ENCODE results near the gene AGPS.

AGPS gene

DNA sequence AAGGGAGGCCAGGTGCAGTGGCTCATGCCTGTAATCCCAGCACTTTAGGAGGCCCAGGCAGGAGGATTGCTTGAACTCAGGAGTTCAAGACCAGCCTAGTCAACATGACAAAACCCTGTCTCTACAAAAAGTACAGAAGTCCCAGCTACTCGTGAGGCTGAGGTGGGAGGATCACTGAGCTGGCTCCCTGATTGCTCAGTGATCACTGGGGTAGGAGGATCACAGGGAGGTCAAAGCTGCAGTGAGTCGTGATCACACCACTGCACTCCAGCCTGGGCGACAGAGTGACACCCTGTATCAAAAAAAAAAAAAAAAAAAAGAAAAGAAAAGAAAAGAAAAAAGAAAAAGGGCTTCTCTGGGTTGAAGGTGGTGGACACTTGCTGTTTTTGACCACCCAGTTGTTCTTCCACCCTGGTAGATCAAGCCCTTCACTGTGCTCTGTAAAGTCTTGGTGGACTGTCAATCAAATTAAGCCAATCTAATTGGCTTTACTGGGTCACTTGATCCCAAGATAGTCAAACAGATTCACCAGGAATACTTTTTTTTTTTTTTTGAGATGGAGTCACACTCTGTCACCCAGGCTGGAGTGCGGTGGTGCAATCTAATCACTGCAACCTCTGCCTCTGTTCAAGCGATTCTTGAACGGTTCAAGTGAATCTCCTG, 191.6 kb downstream of the AGPS start:
- Histone ChIP-seq H3K27ac (no peak overlapping the region), H3K9me3 (no peaks in the 10 kb centered on the region), H3K27me3 (no peaks in the 10 kb centered on the region), H3K4me1 (no peaks in the 10 kb centered on the region), H3K4me3 (no peak overlapping the region), H3K9ac (no peak overlapping the region), H3K4me2 (no peak overlapping the region), H3K36me3 (no peaks in the 10 kb centered on the region), H4K20me1 (no peaks in the 10 kb centered on the region)
- no peak for TF ChIP-seq Cebpa-rat (IDR thresholded peaks at IDR 0.05)

GRCh38 chr2:177585234-177585863, 192.8 kb downstream of the AGPS start:
- no peak for TF ChIP-seq Cebpa-rat (IDR thresholded peaks at IDR 0.05)
- H3K9me3 ChIP-seq: no peaks in the 10 kb centered on the region
- H3K4me1 ChIP-seq: no peaks in the 10 kb centered on the region
- no peak overlapping the region for H3K9ac ChIP-seq
- no peaks in the 10 kb centered on the region for H3K36me3 ChIP-seq
- H4K20me1 ChIP-seq: no peaks in the 10 kb centered on the region
- H3K27me3 ChIP-seq: no peaks in the 10 kb centered on the region
- no peak overlapping the region for H3K27ac ChIP-seq
- H3K4me3 ChIP-seq: no peak overlapping the region
- H3K4me2 ChIP-seq: no peak overlapping the region

DNA sequence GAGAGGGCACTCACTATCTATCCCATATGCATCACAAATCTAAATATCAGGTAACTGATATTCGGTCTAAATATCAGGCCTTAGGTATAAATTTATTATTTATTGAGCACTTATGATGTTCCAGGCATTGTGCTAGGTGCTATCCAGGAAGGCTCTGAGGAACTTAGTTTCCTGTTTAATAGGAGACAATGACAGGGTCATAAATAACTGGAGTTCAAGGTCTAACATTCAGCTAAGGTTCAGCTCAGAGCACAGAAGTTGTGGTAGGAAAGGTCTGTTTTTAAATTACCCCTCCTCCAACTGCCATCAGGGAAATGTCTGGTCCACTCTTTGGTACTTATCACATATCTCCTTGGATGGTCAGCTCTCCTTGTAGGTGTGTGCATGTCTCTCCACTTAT, 193.6 kb downstream of the AGPS start:
- Histone ChIP-seq H3K9ac (no peak overlapping the region), H3K4me2 (no peak overlapping the region), H3K9me3 (no peaks in the 10 kb centered on the region), H4K20me1 (no peaks in the 10 kb centered on the region), H3K27me3 (no peaks in the 10 kb centered on the region), H3K27ac (no peak overlapping the region), H3K4me3 (no peak overlapping the region), H3K36me3 (no peaks in the 10 kb centered on the region), H3K4me1 (no peaks in the 10 kb centered on the region)
- no peak for TF ChIP-seq Cebpa-rat (IDR thresholded peaks at IDR 0.05)

DNA sequence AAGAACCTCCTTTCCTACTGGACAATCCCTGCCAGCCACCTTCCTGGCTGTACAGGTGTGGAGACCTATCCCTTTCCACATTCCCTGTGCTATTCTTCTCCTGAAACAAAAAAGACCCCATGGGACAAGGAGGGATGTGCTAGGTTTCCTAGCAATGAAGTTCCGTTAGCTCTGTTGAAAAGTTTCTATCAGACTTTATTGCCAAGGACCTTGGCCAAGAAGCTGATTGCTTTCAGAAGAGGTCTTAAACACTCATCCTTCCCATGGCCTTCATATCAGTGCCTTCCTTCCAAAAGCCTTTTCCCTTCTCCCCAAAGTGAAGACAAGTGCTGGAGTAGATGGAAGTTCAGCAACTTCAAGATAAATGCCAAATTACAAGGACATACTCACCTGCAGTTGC, 194.8 kb downstream of the AGPS start:
- H3K9ac ChIP-seq: no peak overlapping the region

DNA sequence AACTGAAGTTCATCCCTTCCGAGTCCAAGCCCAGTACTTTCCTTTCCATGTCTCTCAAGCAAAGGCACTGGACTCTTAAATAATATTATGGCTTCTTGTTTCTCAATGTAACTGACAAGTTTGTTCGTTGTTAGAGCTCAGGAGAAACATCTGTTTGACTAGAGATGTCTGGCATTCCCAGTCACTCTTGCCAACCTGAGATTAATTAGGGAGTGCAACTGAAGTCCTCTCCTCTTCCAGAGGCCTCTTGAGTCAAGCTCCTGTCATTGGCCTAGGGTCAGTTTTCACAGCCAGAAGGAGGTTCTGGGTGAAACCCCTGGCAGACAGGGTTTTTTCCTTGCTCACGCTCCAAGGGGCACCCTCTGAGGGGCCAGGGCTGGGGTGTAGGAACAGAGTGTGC, 196.1 kb downstream of the AGPS start:
- no peaks in the 10 kb centered on the region for H4K20me1 ChIP-seq
- no peaks in the 10 kb centered on the region for H3K9me3 ChIP-seq
- no peak overlapping the region for H3K4me2 ChIP-seq
- H3K27me3 ChIP-seq: no peaks in the 10 kb centered on the region
- no peak overlapping the region for H3K4me3 ChIP-seq
- H3K9ac ChIP-seq: no peak overlapping the region
- H3K27ac ChIP-seq: no peak overlapping the region
- TF ChIP-seq Cebpa-rat (IDR thresholded peaks at IDR 0.05): no peak
- H3K4me1 ChIP-seq: no peaks in the 10 kb centered on the region
- no peaks in the 10 kb centered on the region for H3K36me3 ChIP-seq

More for the DNA sequence above, 194.8 kb downstream of the AGPS start:
- Histone ChIP-seq H3K4me2 (no peak overlapping the region), H3K36me3 (no peaks in the 10 kb centered on the region), H3K27ac (no peak overlapping the region), H4K20me1 (no peaks in the 10 kb centered on the region), H3K4me1 (no peaks in the 10 kb centered on the region), H3K27me3 (no peaks in the 10 kb centered on the region), H3K9me3 (no peaks in the 10 kb centered on the region), H3K4me3 (no peak overlapping the region)
- TF ChIP-seq Cebpa-rat (IDR thresholded peaks at IDR 0.05): no peak

DNA sequence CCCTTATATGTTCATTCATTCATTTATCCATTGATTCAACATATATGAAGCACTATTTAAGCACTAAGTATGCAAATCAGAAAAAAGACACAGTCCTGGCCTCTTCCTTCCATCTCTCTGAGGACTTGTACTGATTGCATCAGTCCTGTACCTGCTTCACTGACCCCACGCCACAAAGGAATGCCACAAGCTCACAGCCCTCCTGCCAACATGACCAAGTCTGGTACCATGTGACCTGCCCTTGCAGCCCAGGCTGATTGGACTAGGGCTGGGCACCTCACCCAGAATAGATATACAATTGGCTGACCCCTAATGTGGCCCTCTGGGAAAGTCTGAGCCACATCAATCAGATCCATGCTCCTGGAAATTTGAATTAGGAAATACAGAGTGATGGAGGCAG, 196.6 kb downstream of the AGPS start:
- no peak for TF ChIP-seq Cebpa-rat (IDR thresholded peaks at IDR 0.05)
- Histone ChIP-seq H3K9me3 (no peaks in the 10 kb centered on the region), H3K27ac (no peak overlapping the region), H3K36me3 (no peaks in the 10 kb centered on the region), H3K9ac (no peak overlapping the region), H3K4me3 (no peak overlapping the region), H3K4me2 (no peak overlapping the region), H4K20me1 (no peaks in the 10 kb centered on the region), H3K4me1 (no peaks in the 10 kb centered on the region), H3K27me3 (no peaks in the 10 kb centered on the region)

DNA sequence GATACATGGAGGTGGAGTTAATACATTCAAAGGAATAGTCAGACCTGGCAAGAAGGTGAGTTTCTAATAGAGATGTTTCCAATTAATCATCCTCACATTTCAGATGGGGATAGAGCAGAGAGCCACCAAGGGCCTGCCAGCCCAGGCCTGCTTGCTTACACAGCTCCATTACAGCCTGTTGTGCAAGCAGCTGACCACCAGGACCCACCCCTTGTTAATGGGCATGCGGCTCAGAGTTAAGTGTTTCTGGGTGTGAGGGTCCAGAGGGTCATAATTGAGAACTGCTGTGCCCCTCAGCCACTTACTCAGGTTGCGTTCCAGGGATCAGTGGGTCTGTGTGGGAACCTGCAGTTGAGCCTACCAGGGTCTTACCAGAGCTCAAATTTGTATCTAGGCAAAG, 199.8 kb downstream of the AGPS start:
- H3K9me3 ChIP-seq: no peaks in the 10 kb centered on the region
- no peaks in the 10 kb centered on the region for H3K27me3 ChIP-seq
- no peak overlapping the region for H3K27ac ChIP-seq
- H3K9ac ChIP-seq: no peak overlapping the region
- H3K4me1 ChIP-seq: no peaks in the 10 kb centered on the region
- no peaks in the 10 kb centered on the region for H3K36me3 ChIP-seq
- H4K20me1 ChIP-seq: no peaks in the 10 kb centered on the region
- no peak for TF ChIP-seq Cebpa-rat (IDR thresholded peaks at IDR 0.05)
- no peak overlapping the region for H3K4me2 ChIP-seq
- H3K4me3 ChIP-seq: no peak overlapping the region

- no peak for TF ChIP-seq Cebpa-rat (IDR thresholded peaks at IDR 0.05)
- no peak overlapping the region for H3K27ac ChIP-seq
- no peaks in the 10 kb centered on the region for H3K4me1 ChIP-seq
- H3K36me3 ChIP-seq: no peaks in the 10 kb centered on the region
- H3K27me3 ChIP-seq: no peaks in the 10 kb centered on the region
- no peaks in the 10 kb centered on the region for H4K20me1 ChIP-seq
- no peaks in the 10 kb centered on the region for H3K9me3 ChIP-seq
- no peak overlapping the region for H3K4me3 ChIP-seq
- no peak overlapping the region for H3K9ac ChIP-seq
- no peak overlapping the region for H3K4me2 ChIP-seq
Measured at GRCh38 chr2:177592945-177593344, 200.4 kb downstream of the AGPS start.

DNA sequence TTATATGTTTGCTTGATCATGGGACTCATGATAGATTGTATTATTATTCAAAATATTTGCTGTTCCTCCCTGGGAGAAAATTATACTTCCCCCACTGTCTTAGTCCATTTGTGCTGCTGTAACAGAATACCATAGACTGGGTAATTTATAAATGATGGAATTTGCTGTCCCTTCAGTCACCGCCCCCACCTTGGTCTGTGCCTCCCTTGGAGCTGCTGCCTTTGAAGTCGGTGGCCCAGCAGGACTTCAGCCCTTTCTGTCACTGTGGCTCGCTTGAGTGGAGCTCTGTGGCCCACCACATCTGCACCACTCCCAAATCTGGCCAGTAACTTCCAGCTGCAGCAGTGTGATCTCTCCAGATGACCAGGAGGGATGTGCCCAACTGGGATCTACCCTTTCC, 200.8 kb downstream of the AGPS start:
- Histone ChIP-seq H3K4me1 (no peaks in the 10 kb centered on the region), H3K27ac (no peak overlapping the region), H3K9ac (no peak overlapping the region), H3K9me3 (no peaks in the 10 kb centered on the region), H3K4me3 (no peak overlapping the region), H3K27me3 (no peaks in the 10 kb centered on the region), H3K4me2 (no peak overlapping the region), H3K36me3 (no peaks in the 10 kb centered on the region), H4K20me1 (no peaks in the 10 kb centered on the region)
- no peak for TF ChIP-seq Cebpa-rat (IDR thresholded peaks at IDR 0.05)
